ENCODE data around the gene MCC.

MCC gene

GRCh38 chr5:113265190-113265589 is 223.1 kb downstream of the MCC start:
- no peak overlapping the region for H3K4me3 ChIP-seq
- no peaks in the 10 kb centered on the region for H3K4me1 ChIP-seq
- H4K20me1 ChIP-seq, result no peaks in the 10 kb centered on the region
- no peak overlapping the region for H3K4me2 ChIP-seq
- H3K27me3 ChIP-seq, result no peaks in the 10 kb centered on the region
- no peaks in the 10 kb centered on the region for H3K9me3 ChIP-seq
- H3K27ac ChIP-seq, result no peak overlapping the region
- H3K36me3 ChIP-seq, result no peaks in the 10 kb centered on the region
- no peak for TF ChIP-seq Cebpa-rat (IDR thresholded peaks at IDR 0.05)
- H3K9ac ChIP-seq, result no peak overlapping the region

GRCh38 chr5:113264046-113264445 is 224.2 kb downstream of the MCC start:
- H3K27me3 ChIP-seq, result no peaks in the 10 kb centered on the region
- H3K4me3 ChIP-seq, result no peak overlapping the region
- no peaks in the 10 kb centered on the region for H3K36me3 ChIP-seq
- no peak for TF ChIP-seq Cebpa-rat (IDR thresholded peaks at IDR 0.05)
- no peak overlapping the region for H3K9ac ChIP-seq
- no peaks in the 10 kb centered on the region for H3K4me1 ChIP-seq
- H4K20me1 ChIP-seq, result no peaks in the 10 kb centered on the region
- no peak overlapping the region for H3K4me2 ChIP-seq
- H3K9me3 ChIP-seq, result no peaks in the 10 kb centered on the region
- H3K27ac ChIP-seq, result no peak overlapping the region

- H3K27ac ChIP-seq, result no peak overlapping the region
- H3K36me3 ChIP-seq, result no peaks in the 10 kb centered on the region
- TF ChIP-seq Cebpa-rat (IDR thresholded peaks at IDR 0.05), result no peak
- H3K4me1 ChIP-seq, result no peaks in the 10 kb centered on the region
- H3K9me3 ChIP-seq, result no peaks in the 10 kb centered on the region
- H3K9ac ChIP-seq, result no peak overlapping the region
- H4K20me1 ChIP-seq, result no peaks in the 10 kb centered on the region
- no peak overlapping the region for H3K4me2 ChIP-seq
- H3K27me3 ChIP-seq, result no peaks in the 10 kb centered on the region
- no peak overlapping the region for H3K4me3 ChIP-seq
Observed at GRCh38 chr5:113263545-113263944, 224.7 kb downstream of the MCC start.

GRCh38 chr5:113262674-113263073 is 225.6 kb downstream of the MCC start:
- Histone ChIP-seq H3K4me3 (no peak overlapping the region), H3K9ac (no peak overlapping the region), H3K4me2 (no peak overlapping the region), H3K4me1 (no peaks in the 10 kb centered on the region), H3K36me3 (no peaks in the 10 kb centered on the region), H3K9me3 (no peaks in the 10 kb centered on the region), H3K27me3 (no peaks in the 10 kb centered on the region), H3K27ac (no peak overlapping the region), H4K20me1 (no peaks in the 10 kb centered on the region)
- no peak for TF ChIP-seq Cebpa-rat (IDR thresholded peaks at IDR 0.05)

- TF ChIP-seq Cebpa-rat (IDR thresholded peaks at IDR 0.05), result no peak
- H3K4me3 ChIP-seq, result no peak overlapping the region
- H3K36me3 ChIP-seq, result no peaks in the 10 kb centered on the region
Observed at GRCh38 chr5:113259034-113259433, 229.2 kb downstream of the MCC start.

GRCh38 chr5:113257545-113257944 is 230.7 kb downstream of the MCC start:
- Histone ChIP-seq H3K4me2 (no peak overlapping the region), H3K4me1 (no peaks in the 10 kb centered on the region), H3K27ac (no peak overlapping the region), H3K9me3 (no peaks in the 10 kb centered on the region), H3K9ac (no peak overlapping the region), H3K4me3 (no peak overlapping the region), H4K20me1 (no peaks in the 10 kb centered on the region), H3K27me3 (no peaks in the 10 kb centered on the region), H3K36me3 (no peaks in the 10 kb centered on the region)
- no peak for TF ChIP-seq Cebpa-rat (IDR thresholded peaks at IDR 0.05)

More at GRCh38 chr5:113259034-113259433, 229.2 kb downstream of the MCC start:
- no peak overlapping the region for H3K4me2 ChIP-seq
- no peaks in the 10 kb centered on the region for H4K20me1 ChIP-seq
- H3K27me3 ChIP-seq, result no peaks in the 10 kb centered on the region
- H3K27ac ChIP-seq, result no peak overlapping the region
- no peaks in the 10 kb centered on the region for H3K4me1 ChIP-seq
- H3K9ac ChIP-seq, result no peak overlapping the region
- H3K9me3 ChIP-seq, result no peaks in the 10 kb centered on the region

GRCh38 chr5:113256671-113257452 is 231.4 kb downstream of the MCC start:
- Histone ChIP-seq H3K4me1 (no peaks in the 10 kb centered on the region), H4K20me1 (no peaks in the 10 kb centered on the region), H3K4me3 (no peak overlapping the region), H3K9me3 (no peaks in the 10 kb centered on the region), H3K27me3 (no peaks in the 10 kb centered on the region), H3K27ac (no peak overlapping the region), H3K9ac (no peak overlapping the region), H3K36me3 (no peaks in the 10 kb centered on the region), H3K4me2 (no peak overlapping the region)
- no peak for TF ChIP-seq Cebpa-rat (IDR thresholded peaks at IDR 0.05)

GRCh38 chr5:113255579-113256386 is 232.5 kb downstream of the MCC start:
- H3K27me3 ChIP-seq, result no peaks in the 10 kb centered on the region
- H3K9me3 ChIP-seq, result no peaks in the 10 kb centered on the region
- no peak overlapping the region for H3K27ac ChIP-seq
- no peak overlapping the region for H3K9ac ChIP-seq
- no peaks in the 10 kb centered on the region for H4K20me1 ChIP-seq
- H3K4me3 ChIP-seq, result no peak overlapping the region
- TF ChIP-seq Cebpa-rat (IDR thresholded peaks at IDR 0.05), result no peak
- no peak overlapping the region for H3K4me2 ChIP-seq
- no peaks in the 10 kb centered on the region for H3K4me1 ChIP-seq
- H3K36me3 ChIP-seq, result no peaks in the 10 kb centered on the region

GRCh38 chr5:113255105-113255504 is 233.1 kb downstream of the MCC start:
- H3K27ac ChIP-seq, result no peak overlapping the region
- no peaks in the 10 kb centered on the region for H3K9me3 ChIP-seq
- no peak overlapping the region for H3K4me2 ChIP-seq

GRCh38 chr5:113253037-113253436 is 235.2 kb downstream of the MCC start:
- no peaks in the 10 kb centered on the region for H4K20me1 ChIP-seq
- no peaks in the 10 kb centered on the region for H3K9me3 ChIP-seq
- no peaks in the 10 kb centered on the region for H3K36me3 ChIP-seq
- H3K9ac ChIP-seq, result no peak overlapping the region
- no peak overlapping the region for H3K4me3 ChIP-seq
- no peaks in the 10 kb centered on the region for H3K4me1 ChIP-seq
- no peak overlapping the region for H3K4me2 ChIP-seq
- TF ChIP-seq Cebpa-rat (IDR thresholded peaks at IDR 0.05), result no peak
- H3K27me3 ChIP-seq, result no peaks in the 10 kb centered on the region
- H3K27ac ChIP-seq, result no peak overlapping the region

More at GRCh38 chr5:113255105-113255504, 233.1 kb downstream of the MCC start:
- Histone ChIP-seq H3K27me3 (no peaks in the 10 kb centered on the region), H3K4me3 (no peak overlapping the region), H3K9ac (no peak overlapping the region), H3K4me1 (no peaks in the 10 kb centered on the region), H3K36me3 (no peaks in the 10 kb centered on the region), H4K20me1 (no peaks in the 10 kb centered on the region)
- no peak for TF ChIP-seq Cebpa-rat (IDR thresholded peaks at IDR 0.05)

Data from BLaER1 (cell line).